Thymus (tissue), 11 donors: ENCODE results near the gene PLEKHA1. TPM values are rescaled to one million over a fixed set of nuclear protein-coding genes. Genes with fewer than 3 reads are reported as not detected.

Source experiments
- DNase-seq, 9 donors: peaks; one replicate each; pipeline ENCODE4 v3.0.0-alpha.2; 2013; ENCODE audit warnings: low spot score in 9 of 9, low read depth in 6 of 9, missing footprints in 1 of 9
- H3K27ac ChIP-seq, 2 donors: one replicate each; pipeline ENCODE4 v1.5.1; 2013; ENCODE audit warnings: control low read depth in 1 of 2, low read depth in 1 of 2, low read length in 1 of 2, mild to moderate bottlenecking in 1 of 2, moderate library complexity in 1 of 2
- H3K27me3 ChIP-seq, 2 donors: one replicate each; pipeline ENCODE4 v1.5.1; 2013; ENCODE audit warnings: low read length in 1 of 2; ENCODE audit not compliant: control insufficient read depth in 2 of 2, insufficient read depth in 1 of 2
- H3K36me3 ChIP-seq, 2 donors: one replicate each; pipeline ENCODE4 v1.5.1; 2013; ENCODE audit warnings: low read length in 1 of 2, mild to moderate bottlenecking in 1 of 2, moderate library complexity in 1 of 2; ENCODE audit not compliant: control insufficient read depth in 2 of 2, insufficient read depth in 2 of 2
- H3K4me1 ChIP-seq, 2 donors: one replicate each; pipeline ENCODE4 v1.5.1; 2013; ENCODE audit warnings: low read length in 2 of 2; ENCODE audit not compliant: control insufficient read depth in 2 of 2, insufficient read depth in 2 of 2
- H3K4me3 ChIP-seq, 2 donors: one replicate each; pipeline ENCODE4 v1.5.1; 2013; ENCODE audit warnings: low read length in 2 of 2, control low read depth in 1 of 2, mild to moderate bottlenecking in 1 of 2
- H3K9me3 ChIP-seq, 2 donors: one replicate each; pipeline ENCODE4 v1.5.1; 2013; ENCODE audit warnings: low read length in 1 of 2, mild to moderate bottlenecking in 1 of 2; ENCODE audit not compliant: control insufficient read depth in 2 of 2, insufficient read depth in 1 of 2
- WGBS: extraction: QIAGEN DNeasy Blood & Tissue Kit; methylation state at CpG from one replicate; pipeline ENCODE4 v1.1.7; 2013; 5-methylcytosine and 5-hydroxymethylcytosine counted together
- polyA plus RNA-seq: library from polyadenylated mRNA; stranded (reverse); fragments of 200-250 nt; gene quantifications from one replicate; pipeline ENCODE4 v1.2.3, GENCODE V29; 2013
- total RNA-seq: library from RNA; stranded (reverse); fragments of 120-200 nt; gene quantifications from one replicate; pipeline ENCODE4 v1.2.4, GENCODE V29; 2013
- donor health status: healthy.

PLEKHA1 gene
- total and polyA plus RNA-seq, 2 donors: 11.1 to 28.2 TPM

DNA sequence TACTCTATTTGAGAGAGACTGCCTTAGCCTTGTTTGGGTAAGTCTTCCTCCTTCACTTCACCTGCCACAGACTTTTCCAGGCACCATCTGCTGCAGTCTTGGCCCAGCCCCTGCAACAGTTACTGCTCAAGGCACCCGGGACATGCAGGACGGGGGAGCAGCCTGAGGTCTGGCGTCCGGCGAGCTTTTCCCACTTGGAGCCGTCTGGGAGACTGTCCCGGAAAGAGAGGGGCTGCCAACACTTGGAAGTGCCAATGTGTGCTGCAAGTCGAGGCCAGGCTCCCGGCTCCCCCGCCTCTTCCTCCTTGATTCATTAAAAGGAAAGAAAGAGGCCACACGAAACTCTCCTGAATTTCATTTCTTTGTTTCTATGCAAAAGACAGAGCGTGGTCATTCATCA is 100.6 kb downstream of the PLEKHA1 start:
- peaks cover 0 to 35% of the 10 kb centered on the region in 2 donors for H3K27me3 ChIP-seq
- WGBS: 58% methylated on average over 12 of the region's 12 CpGs
- peaks cover 0 to 8% of the 10 kb centered on the region in 2 donors for H3K4me1 ChIP-seq
- no peaks in the 10 kb centered on the region for H3K36me3 ChIP-seq
- H3K27ac ChIP-seq: no peak overlapping the region
- no peak for DNase-seq
- no peaks in the 10 kb centered on the region for H3K9me3 ChIP-seq
- H3K4me3 ChIP-seq: no peak overlapping the region

DNA sequence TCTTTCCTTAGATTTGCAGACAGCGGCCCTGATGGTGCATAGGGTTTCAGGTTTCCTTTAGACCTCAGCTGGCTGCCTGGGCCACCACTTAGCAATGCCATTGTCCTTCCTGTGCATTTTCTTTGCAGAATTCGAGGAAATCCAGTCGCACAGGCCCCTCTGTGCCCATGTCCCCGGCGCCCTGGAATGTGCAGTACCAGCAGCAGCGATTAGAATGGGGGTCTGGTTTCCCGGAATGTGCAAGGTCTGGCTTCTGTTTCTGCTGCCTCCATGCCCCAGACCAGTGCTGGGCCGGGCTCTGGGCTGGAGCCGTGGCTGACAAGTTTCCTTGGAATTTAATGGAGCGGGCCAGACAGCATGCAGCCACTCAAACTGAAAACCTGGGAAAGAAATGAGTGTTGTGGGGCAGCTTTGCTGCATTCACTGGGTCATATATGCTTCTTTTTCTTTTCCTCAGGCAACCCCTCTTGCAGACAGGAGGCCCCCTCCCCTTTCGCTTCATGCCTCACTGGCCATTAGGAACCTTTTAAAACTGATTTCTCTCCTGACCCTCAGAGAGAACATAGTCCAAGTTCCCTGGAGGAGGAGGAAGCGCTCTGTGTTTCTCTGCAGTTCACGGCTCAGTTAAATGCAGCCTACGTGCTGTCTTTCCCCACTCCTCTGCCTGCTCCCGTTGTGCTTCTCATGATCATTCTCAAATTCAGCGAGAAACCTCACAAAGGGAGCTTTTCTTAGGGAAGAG is 101.3 kb downstream of the PLEKHA1 start:
- DNase-seq: no peak
- no peaks in the 10 kb centered on the region for H3K36me3 ChIP-seq
- H3K4me3 ChIP-seq: no peak overlapping the region
- peaks cover 0 to 8% of the 10 kb centered on the region in 2 donors for H3K4me1 ChIP-seq
- H3K9me3 ChIP-seq: no peaks in the 10 kb centered on the region
- H3K27me3 ChIP-seq: peaks cover 0 to 33% of the 10 kb centered on the region in 2 donors
- 62% methylated on average over 16 of the region's 16 CpGs for WGBS
- H3K27ac ChIP-seq: no peak overlapping the region

DNA sequence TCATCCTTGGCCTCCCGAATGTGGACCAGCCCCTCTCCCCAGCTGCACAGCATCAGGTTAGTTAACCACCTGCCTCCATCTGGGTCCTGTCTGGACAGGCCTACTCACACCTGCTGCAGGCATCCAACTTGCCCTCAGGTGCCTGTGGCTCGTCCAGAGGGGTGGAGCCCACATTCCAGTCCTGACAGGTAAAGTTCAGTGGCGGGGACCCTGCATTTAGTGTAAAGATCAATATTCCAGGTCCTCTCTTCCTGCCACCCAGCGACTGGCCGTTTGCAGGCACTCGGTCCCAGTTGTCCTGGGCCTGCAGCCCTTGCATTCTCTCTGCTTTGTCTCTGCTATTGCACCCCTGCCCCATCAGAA is 101.8 kb downstream of the PLEKHA1 start:
- H3K4me1 ChIP-seq: peaks cover 0 to 8% of the 10 kb centered on the region in 2 donors
- H3K27me3 ChIP-seq: peaks cover 0 to 30% of the 10 kb centered on the region in 2 donors
- DNase-seq: no peak
- 88% methylated on average over 6 of the region's 6 CpGs for WGBS
- H3K4me3 ChIP-seq: no peak overlapping the region
- no peaks in the 10 kb centered on the region for H3K9me3 ChIP-seq
- H3K36me3 ChIP-seq: no peaks in the 10 kb centered on the region
- no peak overlapping the region for H3K27ac ChIP-seq

DNA sequence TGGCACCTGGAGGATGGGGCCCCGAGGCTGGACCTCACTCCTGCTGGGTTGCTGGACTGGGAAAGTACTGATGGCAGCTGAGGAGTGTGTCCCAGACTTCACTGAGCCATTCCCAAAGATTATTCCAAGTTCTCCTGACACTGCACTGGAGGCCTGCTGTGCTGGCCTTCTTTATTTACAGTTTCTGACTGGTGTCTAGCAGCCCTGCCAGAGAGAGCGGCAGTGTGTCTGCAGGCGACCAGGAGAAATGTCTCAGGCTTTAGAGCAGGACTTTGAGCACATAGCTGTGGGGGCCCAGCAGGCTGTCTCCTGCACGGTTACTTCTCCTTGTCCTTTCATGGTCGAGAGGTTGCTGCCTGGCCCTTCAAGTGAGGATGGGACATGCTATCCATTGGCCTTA is 102.9 kb downstream of the PLEKHA1 start:
- no peak overlapping the region for H3K4me3 ChIP-seq
- H3K4me1 ChIP-seq: peaks cover 0 to 8% of the 10 kb centered on the region in 2 donors
- H3K9me3 ChIP-seq: no peaks in the 10 kb centered on the region
- 91% methylated on average over 5 of the region's 5 CpGs for WGBS
- H3K36me3 ChIP-seq: no peaks in the 10 kb centered on the region
- H3K27ac ChIP-seq: no peak overlapping the region
- peaks cover 0 to 28% of the 10 kb centered on the region in 2 donors for H3K27me3 ChIP-seq
- DNase-seq: no peak

DNA sequence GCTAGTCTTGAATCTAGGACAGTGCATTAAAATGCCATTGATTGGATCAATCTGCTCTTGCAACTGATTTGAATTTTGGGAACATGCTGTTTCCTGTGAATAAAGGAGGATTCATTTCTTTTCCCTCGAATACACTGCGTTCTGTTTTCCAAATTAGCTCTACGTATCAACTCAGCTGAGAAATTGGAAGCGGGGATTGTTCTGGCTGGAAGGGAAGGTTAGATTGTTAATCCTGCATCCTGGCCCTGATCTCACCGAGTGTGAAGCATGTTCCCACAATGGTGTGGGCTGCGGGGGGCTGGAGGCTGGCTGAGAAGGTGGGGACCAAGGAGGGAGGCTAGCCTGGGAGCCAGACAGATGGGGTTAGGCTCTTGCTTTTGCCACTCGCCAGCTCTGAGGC is 104.5 kb downstream of the PLEKHA1 start:
- H3K27me3 ChIP-seq: peaks cover 0 to 23% of the 10 kb centered on the region in 2 donors
- no peaks in the 10 kb centered on the region for H3K36me3 ChIP-seq
- H3K9me3 ChIP-seq: no peaks in the 10 kb centered on the region
- no peak overlapping the region for H3K4me3 ChIP-seq
- H3K4me1 ChIP-seq: peaks cover 0 to 8% of the 10 kb centered on the region in 2 donors
- 92% methylated on average over 7 of the region's 7 CpGs for WGBS
- no peak overlapping the region for H3K27ac ChIP-seq
- DNase-seq: no peak

DNA sequence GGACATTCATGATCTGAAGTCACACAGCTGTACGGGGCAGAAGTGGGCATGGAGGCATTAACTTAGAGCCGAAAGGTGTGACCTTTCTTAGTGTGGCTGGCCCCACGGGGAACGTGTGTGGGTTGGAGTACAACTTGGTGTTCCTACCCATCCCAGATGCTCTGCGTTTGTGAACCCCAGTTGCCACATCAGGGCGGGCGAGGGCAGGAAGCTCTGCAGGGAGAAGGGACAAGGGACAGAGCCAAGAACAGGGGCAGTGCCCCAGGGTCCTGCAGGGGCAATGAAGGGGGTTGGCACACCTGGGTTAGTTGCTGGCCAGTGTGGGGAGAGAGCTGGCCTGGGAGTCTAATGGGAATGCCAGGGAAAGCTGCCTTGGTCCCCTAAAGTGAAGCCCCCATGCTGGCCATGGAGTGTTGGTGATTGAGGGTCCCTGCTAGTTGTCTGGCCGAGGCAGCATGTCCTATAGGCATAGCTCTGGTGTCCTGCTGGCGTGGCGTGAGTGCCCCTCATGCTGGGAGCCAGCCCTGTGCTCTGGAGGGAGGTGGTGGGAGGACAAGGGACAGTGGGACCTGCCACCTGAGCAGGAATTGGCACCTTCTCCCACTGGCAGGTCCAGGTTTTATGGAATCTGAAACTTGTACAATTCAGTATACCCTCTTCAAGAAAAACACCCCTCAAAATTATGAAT is 105.8 kb downstream of the PLEKHA1 start:
- Histone ChIP-seq H3K4me1 (peaks cover 0 to 8% of the 10 kb centered on the region in 2 donors), H3K9me3 (no peaks in the 10 kb centered on the region), H3K4me3 (no peak overlapping the region), H3K36me3 (no peaks in the 10 kb centered on the region), H3K27me3 (peaks cover 0 to 10% of the 10 kb centered on the region in 2 donors), H3K27ac (no peak overlapping the region)
- WGBS: 93% methylated on average over 10 of the region's 10 CpGs
- DNase-seq: no peak

DNA sequence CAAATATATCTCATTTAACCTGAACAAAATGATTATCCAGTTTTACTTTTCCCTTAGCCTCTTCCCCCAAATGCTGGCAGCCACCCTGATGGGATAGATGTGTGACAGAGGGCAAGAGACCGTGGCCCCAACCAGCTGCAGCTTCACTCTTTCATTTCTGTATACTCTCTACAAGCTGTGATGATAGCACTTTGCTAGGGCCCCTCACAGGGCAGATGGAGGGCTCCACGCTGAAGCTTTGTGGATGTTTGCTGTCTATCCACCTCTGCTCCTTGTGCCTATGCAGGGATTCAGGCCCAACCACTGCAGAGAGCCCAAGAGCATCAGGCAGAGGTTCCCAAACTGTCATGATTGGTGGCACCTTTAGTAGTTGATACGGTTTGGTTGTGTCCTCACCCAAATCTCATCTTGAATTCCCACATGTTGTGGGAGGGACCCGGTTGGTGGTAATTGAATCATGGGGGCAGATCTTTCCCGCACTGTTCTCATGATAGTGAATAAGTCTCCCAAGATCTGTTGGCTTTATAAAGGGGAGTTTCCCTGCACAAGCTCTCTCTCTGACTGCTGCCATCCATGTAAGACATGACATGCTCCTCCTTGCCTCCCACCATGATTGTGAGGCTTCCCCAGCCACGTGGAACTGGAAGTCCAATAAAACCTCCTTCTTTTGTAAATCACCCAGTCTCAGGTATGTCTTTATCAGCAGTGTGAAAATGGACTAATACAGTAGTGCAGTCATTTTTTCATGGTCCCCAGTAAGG is 107.0 kb downstream of the PLEKHA1 start:
- H3K27me3 ChIP-seq: peaks cover 0 to under 1% of the 10 kb centered on the region in 2 donors
- H3K27ac ChIP-seq: no peak overlapping the region
- H3K4me1 ChIP-seq: peaks cover 0 to under 1% of the 10 kb centered on the region in 2 donors
- DNase-seq: no peak
- WGBS: 92% methylated on average over 6 of the region's 6 CpGs
- no peak overlapping the region for H3K4me3 ChIP-seq
- no peaks in the 10 kb centered on the region for H3K9me3 ChIP-seq
- H3K36me3 ChIP-seq: no peaks in the 10 kb centered on the region
